OCI-LY7 (cell line): ENCODE results near the gene NSUN4. TPM values are rescaled to one million over a fixed set of nuclear protein-coding genes. Genes with fewer than 3 reads are reported as not detected.

Source experiments
- BruUV-seq: library from RNA; stranded (reverse); fragments of 400-500 nt; replicated peaks from 2 replicates; lab custom pipeline; 2021; lab: Mats Ljungman, UMichigan
- CTCF ChIA-PET: fragments of 300-600 bp; sonication (Branson Sonifier 250); formaldehyde crosslinking; loops from one replicate; lab custom pipeline; 2022; ENCODE audit warnings: antibody characterized with exemption; ENCODE audit not compliant: unreplicated experiment; lab: Charles Lee
- POLR2A ChIA-PET: fragments of 300-600 bp; sonication (Branson Sonifier 250); formaldehyde crosslinking; loops from one replicate; lab custom pipeline; 2022; ENCODE audit warnings: antibody characterized with exemption; lab: Charles Lee
- DNase-seq: peaks from one replicate; pipeline ENCODE4 v3.0.0-alpha.2; 2015; ENCODE audit warnings: low spot score
- H2AFZ ChIP-seq: fragments of 200-600 bp; sonication (generic), shearing (Covaris generic); 2 replicates; pipeline ENCODE4 v1.6.1; 2014; ENCODE audit warnings: mild to moderate bottlenecking, antibody characterized with exemption, low read length, moderate library complexity
- H3K27ac ChIP-seq: fragments of 200-600 bp; sonication (generic); 2 replicates; pipeline ENCODE4 v1.5.1; 2014; ENCODE audit warnings: mixed run types, low read depth, mild to moderate bottlenecking, moderate library complexity, low read length, inconsistent platforms; ENCODE audit not compliant: poor library complexity, severe bottlenecking
- H3K36me3 ChIP-seq: fragments of 200-600 bp; sonication (generic); 2 replicates; pipeline ENCODE4 v1.6.1; 2014; ENCODE audit warnings: mild to moderate bottlenecking, antibody characterized with exemption, low read length, moderate library complexity, mixed read lengths; ENCODE audit not compliant: insufficient read depth
- H3K4me1 ChIP-seq: fragments of 200-600 bp; sonication (generic); 2 replicates; pipeline ENCODE4 v1.5.1; 2014; ENCODE audit warnings: mild to moderate bottlenecking, low read length; ENCODE audit not compliant: insufficient read depth, poor library complexity, severe bottlenecking
- H3K4me2 ChIP-seq: fragments of 200-600 bp; sonication (generic); 2 replicates; pipeline ENCODE4 v1.6.1; 2014; ENCODE audit warnings: mild to moderate bottlenecking, low read length
- H3K4me3 ChIP-seq: fragments of 200-600 bp; sonication (generic); 2 replicates; pipeline ENCODE4 v1.5.1; 2014; ENCODE audit warnings: mild to moderate bottlenecking, low read depth, low read length; ENCODE audit not compliant: poor library complexity, severe bottlenecking
- H3K79me2 ChIP-seq: fragments of 200-600 bp; sonication (generic); 2 replicates; pipeline ENCODE4 v1.6.1; 2016; ENCODE audit warnings: low read depth, mild to moderate bottlenecking, low read length, moderate library complexity, mixed read lengths; ENCODE audit not compliant: insufficient read depth
- H3K9me2 ChIP-seq: fragments of 200-600 bp; sonication (generic); 2 replicates; pipeline ENCODE4 v1.6.1; 2016; ENCODE audit warnings: mild to moderate bottlenecking, low read length, mixed read lengths; ENCODE audit not compliant: insufficient read depth
- H3K9me3 ChIP-seq: fragments of 200-600 bp; sonication (generic); 2 replicates; pipeline ENCODE4 v1.6.1; 2014; ENCODE audit warnings: mild to moderate bottlenecking, mixed run types, low read length, mixed read lengths
- H4K20me1 ChIP-seq: fragments of 200-600 bp; sonication (generic); 2 replicates; pipeline ENCODE4 v1.6.1; 2014; ENCODE audit warnings: mild to moderate bottlenecking, antibody characterized with exemption, low read length, moderate library complexity, mixed read lengths; ENCODE audit not compliant: insufficient read depth
- CTCF ChIP-seq: fragments of 200-600 bp; sonication (generic); conservative IDR thresholded peaks from 2 replicates; pipeline ENCODE4 v1.5.1; 2014; ENCODE audit warnings: mild to moderate bottlenecking, antibody characterized with exemption, low read length, moderate library complexity, mixed read lengths
- EZH2phosphoT487 ChIP-seq: fragments of 200-600 bp; sonication (generic); IDR thresholded peaks from 2 replicates; pipeline ENCODE4 v1.6.1; 2018; ENCODE audit warnings: low read depth, borderline replicate concordance, mild to moderate bottlenecking, mixed run types, antibody characterized with exemption, low read length, moderate library complexity, mixed read lengths
- intact Hi-C: fragments of 100-400 bp; cut with micrococcal nuclease; formaldehyde crosslinking; loops from one replicate; pipeline ENCODE4 v1.10.0; 2022; ENCODE audit not compliant: unreplicated experiment
- total RNA-seq, 2 experiments: library from RNA; depleted of rRNA in 1 of 2; stranded (reverse); fragments of >200 nt in 1 of 2; shearing (Covaris generic) in 1 of 2; gene quantifications; 2 replicates each; pipeline ENCODE4 v1.2.3, GENCODE V29; 2014 to 2022

NSUN4 gene
- total RNA-seq, 2 experiments from 2014 or later: 26.6 to 33.5 TPM

GRCh38 chr1:46407636-46408035 is 67.0 kb downstream of the NSUN4 start:
- Histone ChIP-seq H2AFZ (no peak overlapping the region), H3K4me2 (no peak overlapping the region), H3K9me3 (no peaks in the 10 kb centered on the region), H3K9me2 (no peaks in the 10 kb centered on the region), H3K27ac (no peak overlapping the region), H3K4me3 (no peak overlapping the region), H3K79me2 (no peaks in the 10 kb centered on the region), H4K20me1 (no peaks in the 10 kb centered on the region), H3K36me3 (no peaks in the 10 kb centered on the region), H3K4me1 (no peaks in the 10 kb centered on the region)
- CTCF ChIA-PET: no interaction called here
- no peak for TF ChIP-seq CTCF
- DNase-seq: no peak
- intact Hi-C loops: no loop called here
- BruUV-seq: no TSS peak
- POLR2A ChIA-PET: no interaction called here

- BruUV-seq: no TSS peak
- no peak for DNase-seq
- ChIA-PET CTCF (no interaction called here), POLR2A (no interaction called here)
- no peak overlapping the region for H2AFZ ChIP-seq
- no peak overlapping the region for H3K4me3 ChIP-seq
- TF ChIP-seq EZH2phosphoT487 (no peak), CTCF (no peak)
- H3K9me3 ChIP-seq: no peaks in the 10 kb centered on the region
- no peaks in the 10 kb centered on the region for H3K36me3 ChIP-seq
- no peaks in the 10 kb centered on the region for H3K79me2 ChIP-seq
- no peak overlapping the region for H3K27ac ChIP-seq
- H4K20me1 ChIP-seq: no peaks in the 10 kb centered on the region
- H3K4me2 ChIP-seq: no peak overlapping the region
- no peaks in the 10 kb centered on the region for H3K4me1 ChIP-seq
- H3K9me2 ChIP-seq: no peaks in the 10 kb centered on the region
- intact Hi-C loops: no loop called here
Observed at GRCh38 chr1:46408356-46409062, 67.9 kb downstream of the NSUN4 start.

GRCh38 chr1:46409063-46409372 is 68.4 kb downstream of the NSUN4 start:
- Histone ChIP-seq H3K36me3 (no peaks in the 10 kb centered on the region), H3K4me2 (no peak overlapping the region), H2AFZ (no peak overlapping the region), H3K4me3 (no peak overlapping the region), H3K27ac (no peak overlapping the region), H4K20me1 (no peaks in the 10 kb centered on the region), H3K79me2 (no peaks in the 10 kb centered on the region), H3K4me1 (no peaks in the 10 kb centered on the region), H3K9me2 (no peaks in the 10 kb centered on the region), H3K9me3 (no peaks in the 10 kb centered on the region)
- no TSS peak for BruUV-seq
- ChIA-PET CTCF (no interaction called here), POLR2A (no interaction called here)
- intact Hi-C loops: no loop called here
- no peak for DNase-seq
- TF ChIP-seq EZH2phosphoT487 (no peak), CTCF (no peak)
